Ishikawa (cell line): ENCODE results near the gene SPRR2D.

Experiments used
- CREB1 ChIP-seq: IDR thresholded peaks from 2 replicates; pipeline ENCODE4 v1.6.1; 2012; ENCODE audit warnings: low read depth
- EP300 ChIP-seq: IDR thresholded peaks from 2 replicates; pipeline ENCODE4 v1.6.1; 2012; ENCODE audit warnings: borderline replicate concordance
- RAD21 ChIP-seq: IDR thresholded peaks from 2 replicates; pipeline ENCODE4 v1.6.1; 2012; ENCODE audit warnings: low read depth
- TAF1 ChIP-seq: IDR thresholded peaks from 2 replicates; pipeline ENCODE4 v1.6.1; 2012; ENCODE audit warnings: low read depth, mild to moderate bottlenecking
- YY1 ChIP-seq: IDR thresholded peaks from 2 replicates; pipeline ENCODE4 v1.6.1; 2012; ENCODE audit warnings: low read depth
- TF ChIP-seq, protein P1 (sequence below): IDR thresholded peaks from 2 replicates; pipeline ENCODE4 v1.6.1; 2012

DNA sequence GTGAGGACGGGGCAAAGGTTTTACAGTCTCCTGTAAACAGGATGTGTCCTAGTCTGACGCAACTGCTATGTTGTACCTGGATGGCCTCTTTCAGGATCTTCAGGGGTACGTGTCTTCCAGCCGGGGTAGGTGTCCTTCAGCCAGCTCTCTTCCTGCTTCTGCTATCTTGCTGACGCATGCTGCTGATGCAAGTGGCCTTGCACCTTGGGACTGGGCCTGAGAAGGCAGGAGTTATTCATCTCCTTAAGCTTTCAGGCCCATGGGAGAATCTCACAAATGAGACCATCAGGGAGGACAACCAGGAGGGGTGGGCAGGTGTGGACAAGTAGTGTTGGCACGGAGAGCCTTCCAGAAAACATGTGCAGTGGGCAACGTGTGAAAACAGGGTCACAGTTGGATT, 17.8 kb downstream of the SPRR2D start:
- TF ChIP-seq TAF1 (no peak), CREB1 (no peak), EP300 (no peak), YY1 (no peak), RAD21 (no peak)
- TF ChIP-seq, protein P1, sequence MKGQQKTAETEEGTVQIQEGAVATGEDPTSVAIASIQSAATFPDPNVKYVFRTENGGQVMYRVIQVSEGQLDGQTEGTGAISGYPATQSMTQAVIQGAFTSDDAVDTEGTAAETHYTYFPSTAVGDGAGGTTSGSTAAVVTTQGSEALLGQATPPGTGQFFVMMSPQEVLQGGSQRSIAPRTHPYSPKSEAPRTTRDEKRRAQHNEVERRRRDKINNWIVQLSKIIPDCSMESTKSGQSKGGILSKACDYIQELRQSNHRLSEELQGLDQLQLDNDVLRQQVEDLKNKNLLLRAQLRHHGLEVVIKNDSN: no peak
